ENCODE measurements around the gene NFE2. TPM values are rescaled to one million over a fixed set of nuclear protein-coding genes. Genes with fewer than 3 reads are reported as not detected.

The NFE2 gene
- total and polyA plus RNA-seq, 2 donors (not counting 3 experiments of a cell fraction or from before 2014, with no cell fraction given) = not detected

DNA sequence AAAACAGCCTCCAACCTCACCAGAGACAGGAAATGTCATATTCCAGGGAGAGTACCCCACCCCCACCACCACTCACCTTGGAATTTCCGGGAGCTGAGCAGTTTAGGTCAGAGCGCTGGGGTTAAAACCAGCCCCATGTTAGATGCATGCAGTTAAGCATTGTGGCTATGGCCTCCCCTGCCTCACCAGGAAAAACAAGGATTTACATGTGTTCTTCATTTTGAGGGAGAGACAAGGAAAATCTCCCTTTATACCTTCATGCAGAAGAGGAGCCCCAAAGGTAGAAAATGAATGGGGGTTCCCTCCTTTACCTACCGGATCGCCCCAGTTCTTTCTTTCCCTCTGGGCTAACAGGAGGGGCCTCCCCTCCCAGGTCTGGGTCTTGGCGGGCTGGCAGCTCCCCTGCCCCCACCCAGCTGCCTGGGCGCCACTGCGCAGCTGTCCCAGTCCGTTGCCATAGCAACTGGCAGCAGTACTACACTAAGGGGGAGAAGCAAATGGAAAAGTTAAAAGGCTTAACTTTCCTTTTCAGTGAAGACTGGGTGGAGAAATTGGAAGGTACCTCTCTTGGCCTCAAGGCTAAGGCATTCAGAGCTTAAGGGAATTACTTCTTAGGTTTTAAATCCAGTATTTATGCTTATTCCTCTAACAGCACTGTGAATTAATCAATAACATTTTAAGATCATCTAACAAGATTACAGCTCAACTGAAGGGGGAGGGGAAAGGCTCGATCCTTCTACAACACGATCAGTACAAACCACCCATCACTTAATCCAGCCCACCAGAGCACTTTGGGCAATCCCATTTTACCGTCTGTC is 41.4 kb downstream of the NFE2 start:
- dilution Hi-C loops (cut with MboI; ENCODE audit: extremely low pct_ligation_motif_present, low sequenced_read_pairs) = no loop called here
- TSS peak; percentile 86 for BruUV-seq (replicated peaks)
- no peak overlapping the region for H2AFZ ChIP-seq (ENCODE audit: low read depth, low read length)
- H3K4me1 ChIP-seq (ENCODE audit: control insufficient read depth, extremely low read depth, insufficient read depth, low read length) = peaks cover 40% of the 10 kb centered on the region
- peak overlapping the region; percentile 74 for H3K27ac ChIP-seq (ENCODE audit: insufficient read depth, low read depth, low read length)
- POLR2A ChIA-PET = interaction anchor here (1.6 to 6.6 kb wide), 2 partner anchors 21 to 24 kb away, joined by 4 to 29 read pairs; partner anchors contain the start of genes CBX5 and HNRNPA1
- H3K79me2 ChIP-seq (ENCODE audit: control insufficient read depth, insufficient read depth, low read length) = peaks cover 42% of the 10 kb centered on the region
- CTCF ChIA-PET = interaction anchor here (1.0 to 4.0 kb wide), 13 partner anchors 8 to 140 kb away, joined by 3 to 41 read pairs (median 4); partner anchors contain the start of genes CBX5, COPZ1 and HNRNPA1
- no peaks in the 10 kb centered on the region for H3K9me1 ChIP-seq (replicated peaks; ENCODE audit: control insufficient read depth, extremely low read depth, insufficient read depth, low read length)
- H3K4me3 ChIP-seq (replicated peaks in 1 of 3; ENCODE audit: insufficient read depth in 1 of 3, low read depth in 1 of 3, low read length in 3 of 3) = peak overlapping the region; percentile 10 to 76 (median 31)
- no peaks in the 10 kb centered on the region for H4K20me1 ChIP-seq (replicated peaks; ENCODE audit: control insufficient read depth, extremely low read depth, insufficient read depth, low read length)
- H3K36me3 ChIP-seq (ENCODE audit: control insufficient read depth in 2 of 2, extremely low read depth in 1 of 2, insufficient read depth in 2 of 2, low read length in 2 of 2) = peaks cover 7% of the 10 kb centered on the region in 2 experiments
- H3K9me3 ChIP-seq (replicated peaks; ENCODE audit: control insufficient read depth, insufficient read depth, low read length) = no peaks in the 10 kb centered on the region
- intact Hi-C loops (cut with micrococcal nuclease) = loop anchor here (1.0 to 2.0 kb wide), 3 partner anchors 20 to 99 kb away; partner anchors contain the start of gene COPZ1
- FAIRE-seq (peak; percentile 84), DNase-seq (ENCODE audit: low read depth, low spot score) (peak; percentile 90)
- peak overlapping the region; percentile 91 for H3K4me2 ChIP-seq (ENCODE audit: insufficient read depth, low read length)
- no peak for TF ChIP-seq JUN (IDR thresholded peaks at IDR 0.05; ENCODE audit: borderline replicate concordance, insufficient read depth, insufficient read length, low read depth)
- TF ChIP-seq POLR2AphosphoS5 (IDR thresholded peaks at IDR 0.05; ENCODE audit: insufficient read depth, low read depth, low read length) = peak; percentile 61
- peak; percentile 50 for TF ChIP-seq FOS (IDR thresholded peaks at IDR 0.05; ENCODE audit: borderline replicate concordance, insufficient read depth, low read length)
- no peak for TF ChIP-seq EZH2 (IDR thresholded peaks at IDR 0.05; ENCODE audit: borderline replicate concordance, low read depth, low read length, severe bottlenecking)
- peak; percentile 19 for TF ChIP-seq MAX (IDR thresholded peaks at IDR 0.05; ENCODE audit: insufficient read depth, insufficient read length)
- TF ChIP-seq MYC (IDR thresholded peaks at IDR 0.05; ENCODE audit: low read depth, low read length) = no peak
- peak; percentile 49 for TF ChIP-seq POLR2A (IDR thresholded peaks at IDR 0.05; ENCODE audit: low read depth, low read length)
- peak; percentile 68 for TF ChIP-seq GATA2 (IDR thresholded peaks at IDR 0.05; ENCODE audit: insufficient read depth, insufficient read length, low read depth, low read length)
- no peak for TF ChIP-seq CTCF (IDR thresholded peaks at IDR 0.05; ENCODE audit: extremely low read depth in 1 of 2, insufficient read depth in 1 of 2, low read depth in 1 of 2, low read length in 2 of 2)
- no peaks in the 10 kb centered on the region for H3K27me3 ChIP-seq (ENCODE audit: control insufficient read depth in 2 of 2, insufficient read depth in 2 of 2, low read length in 2 of 2)
- H3K9ac ChIP-seq (replicated peaks; ENCODE audit: extremely low read depth, insufficient read depth, low read length) = peak overlapping the region; percentile 74
